Measurements from ENCODE around the gene TGFBR1. TPM values are rescaled to one million over a fixed set of nuclear protein-coding genes. Genes with fewer than 3 reads are reported as not detected.

The TGFBR1 gene
- total and polyA plus RNA-seq, 7 donors: 5.3 to 25.7 (median 18.3) TPM

DNA sequence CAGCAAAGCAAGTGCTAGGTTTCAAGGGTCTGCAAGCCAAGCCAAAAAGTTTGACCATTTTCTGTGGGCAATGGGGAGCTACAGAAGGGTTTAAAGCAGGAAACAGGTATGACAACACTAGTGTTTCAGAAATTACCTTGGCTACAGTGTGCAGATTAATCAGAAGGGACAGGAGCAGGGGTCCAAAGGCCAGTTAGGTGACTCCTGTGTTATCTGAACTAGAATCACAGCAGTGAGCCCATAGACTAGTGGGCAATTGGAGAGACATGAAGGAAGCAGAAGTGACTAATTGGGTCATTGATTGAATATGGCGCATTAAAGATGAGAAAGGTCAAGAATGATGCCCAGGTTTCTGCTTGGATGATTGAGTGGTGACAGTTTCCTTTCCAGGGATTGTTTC, 41.4 kb upstream of the TGFBR1 start:
- Histone ChIP-seq H3K4me3 (no peak overlapping the region), H3K27ac (no peak overlapping the region), H3K9me3 (no peaks in the 10 kb centered on the region), H3K4me1 (no peaks in the 10 kb centered on the region), H3K27me3 (ENCODE audit: insufficient read depth in 3 of 3, low read length in 2 of 3) (no peaks in the 10 kb centered on the region), H3K36me3 (ENCODE audit: insufficient read depth in 1 of 2, low read depth in 1 of 2) (peaks cover 0 to 10% of the 10 kb centered on the region in 2 donors)
- DNase-seq (no peak), ATAC-seq (no peak)
- no peak for TF ChIP-seq CTCF (IDR thresholded peaks at IDR 0.05)
- WGBS, 3 donors: 91 to 97% (median 94%) methylated on average over 1 of the region's 1 CpG
- intact Hi-C loops (cut with DNase I): no loop called here

DNA sequence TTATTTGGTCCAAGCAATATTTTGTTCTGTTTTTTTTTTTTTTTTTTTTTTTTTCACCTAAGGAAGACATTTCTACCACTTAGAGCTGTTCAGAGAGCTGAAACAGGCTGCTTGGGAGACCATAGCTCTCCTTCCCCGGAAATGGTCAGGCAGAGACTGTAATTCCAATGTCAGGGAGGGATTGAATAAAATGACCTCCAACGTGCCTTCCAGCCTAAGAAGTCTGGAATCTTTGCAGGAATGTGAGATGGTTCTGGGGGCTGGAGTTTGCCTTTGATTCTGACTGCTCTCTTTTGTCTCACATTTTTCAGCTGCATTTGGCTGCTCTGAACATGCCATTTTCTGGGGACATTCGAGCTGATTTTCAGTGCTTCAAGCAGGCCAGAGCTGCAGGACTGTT, 38.3 kb upstream of the TGFBR1 start:
- no peak for DNase-seq
- intact Hi-C loops (cut with DNase I): no loop called here
- no peaks in the 10 kb centered on the region for H3K4me1 ChIP-seq
- no peaks in the 10 kb centered on the region for H3K27me3 ChIP-seq (ENCODE audit: insufficient read depth in 3 of 3, low read length in 2 of 3)
- WGBS, 3 donors: 47 to 58% (median 48%) methylated on average over 3 of the region's 3 CpGs
- no peaks in the 10 kb centered on the region for H3K9me3 ChIP-seq
- TF ChIP-seq CTCF (IDR thresholded peaks at IDR 0.05): no peak
- ATAC-seq: no peak
- no peak overlapping the region for H3K27ac ChIP-seq
- H3K4me3 ChIP-seq: no peak overlapping the region
- peaks cover 0 to 4% of the 10 kb centered on the region in 2 donors for H3K36me3 ChIP-seq (ENCODE audit: insufficient read depth in 1 of 2, low read depth in 1 of 2)

DNA sequence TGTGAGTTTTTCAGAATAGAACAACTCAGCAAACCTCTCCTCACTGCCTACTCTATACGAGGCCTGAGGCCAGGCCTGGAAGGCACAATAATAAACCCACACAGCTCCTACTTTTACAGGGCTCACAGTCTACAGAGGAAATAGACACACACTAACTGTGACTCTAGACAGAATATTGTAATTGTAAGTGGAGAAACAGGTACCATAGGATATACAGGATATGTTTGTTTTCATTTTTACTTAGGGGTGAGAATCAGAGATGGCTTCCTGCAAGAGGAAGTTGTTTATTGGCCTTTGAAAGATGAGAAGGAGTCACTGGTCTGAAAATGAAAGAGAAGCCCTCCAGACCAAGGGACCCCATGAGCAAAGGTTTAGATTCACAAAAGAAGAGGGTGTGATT, 35.8 kb upstream of the TGFBR1 start:
- no peak for ATAC-seq

GRCh38 chr9:99069546-99069945, 35.4 kb upstream of the TGFBR1 start:
- DNase-seq (no peak), ATAC-seq (no peak)
- TF ChIP-seq CTCF (IDR thresholded peaks at IDR 0.05): no peak
- Histone ChIP-seq H3K9me3 (no peaks in the 10 kb centered on the region), H3K4me3 (no peak overlapping the region), H3K27me3 (ENCODE audit: insufficient read depth in 3 of 3, low read length in 2 of 3) (no peaks in the 10 kb centered on the region), H3K27ac (no peak overlapping the region), H3K36me3 (ENCODE audit: insufficient read depth in 1 of 2, low read depth in 1 of 2) (peaks cover 0 to 4% of the 10 kb centered on the region in 2 donors), H3K4me1 (no peaks in the 10 kb centered on the region)
- intact Hi-C loops (cut with DNase I): no loop called here
- WGBS, 3 donors: 42 to 60% (median 42%) methylated on average over 12 of the region's 12 CpGs

More for the DNA sequence above, 35.8 kb upstream of the TGFBR1 start:
- H3K27me3 ChIP-seq (ENCODE audit: insufficient read depth in 3 of 3, low read length in 2 of 3): no peaks in the 10 kb centered on the region
- TF ChIP-seq CTCF (IDR thresholded peaks at IDR 0.05): no peak
- no peaks in the 10 kb centered on the region for H3K9me3 ChIP-seq
- intact Hi-C loops (cut with DNase I): no loop called here
- WGBS, 3 donors: 50 to 53% (median 53%) methylated on average over 1 of the region's 1 CpG
- DNase-seq: no peak
- H3K4me3 ChIP-seq: no peak overlapping the region
- peaks cover 0 to 4% of the 10 kb centered on the region in 2 donors for H3K36me3 ChIP-seq (ENCODE audit: insufficient read depth in 1 of 2, low read depth in 1 of 2)
- no peaks in the 10 kb centered on the region for H3K4me1 ChIP-seq
- H3K27ac ChIP-seq: no peak overlapping the region

- intact Hi-C loops (cut with DNase I): no loop called here
- TF ChIP-seq CTCF (IDR thresholded peaks at IDR 0.05): no peak
- no peak overlapping the region for H3K4me3 ChIP-seq
- ATAC-seq: no peak
- H3K27ac ChIP-seq: no peak overlapping the region
- no peaks in the 10 kb centered on the region for H3K27me3 ChIP-seq (ENCODE audit: insufficient read depth in 3 of 3, low read length in 2 of 3)
- 75 to 79% (median 77%) methylated on average over 6 of the region's 6 CpGs for WGBS, 3 donors
- H3K36me3 ChIP-seq (ENCODE audit: insufficient read depth in 1 of 2, low read depth in 1 of 2): peaks cover 0 to 4% of the 10 kb centered on the region in 2 donors
- no peaks in the 10 kb centered on the region for H3K4me1 ChIP-seq
- no peaks in the 10 kb centered on the region for H3K9me3 ChIP-seq
- DNase-seq: no peak
Measured at GRCh38 chr9:99070681-99071080, 34.2 kb upstream of the TGFBR1 start.
